SK-N-SH (cell line): ENCODE data around the gene LTBP2.

Experiments used
- GABPA ChIP-seq: IDR thresholded peaks from 2 replicates; pipeline ENCODE4 v1.4.0; 2012; ENCODE audit warnings: low read depth, mild to moderate bottlenecking
- NFIC ChIP-seq: IDR thresholded peaks from 2 replicates; pipeline ENCODE4 v1.4.0; 2012; ENCODE audit warnings: borderline replicate concordance
- TAF1 ChIP-seq: IDR thresholded peaks from 2 replicates; pipeline ENCODE4 v1.6.1; 2012; ENCODE audit warnings: low read depth, mild to moderate bottlenecking, low read length, moderate library complexity, borderline replicate concordance
- YY1 ChIP-seq: IDR thresholded peaks from 2 replicates; pipeline ENCODE4 v1.4.0; 2012; ENCODE audit warnings: low read depth, mild to moderate bottlenecking

DNA sequence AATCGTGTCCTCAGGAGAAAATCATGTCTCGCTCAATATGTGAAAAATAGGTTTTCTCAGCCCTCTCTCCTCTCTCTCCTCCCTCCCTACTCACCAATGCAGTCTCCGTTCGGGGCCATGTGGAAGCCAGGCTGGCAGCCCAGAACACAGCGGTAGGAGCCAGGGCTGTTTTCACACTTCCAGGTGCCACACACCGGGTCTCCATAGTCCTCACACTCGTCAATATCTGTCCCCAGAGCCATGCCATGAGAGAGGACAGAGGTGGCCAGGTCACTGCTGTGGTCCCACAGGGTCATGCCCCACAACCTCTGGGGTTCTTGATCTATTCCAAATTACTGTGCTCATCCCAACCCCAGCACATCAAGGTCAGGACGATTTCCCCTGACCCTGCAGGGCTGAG lies 105.0 kb downstream of the LTBP2 start:
- TF ChIP-seq YY1 (no peak), NFIC (no peak), GABPA (no peak), TAF1 (no peak)
